Islet of Langerhans (tissue), 1 donor: ENCODE results near the gene FSTL4.
"Not testable (repeated sequence)": the region's sequence is repeated elsewhere in the genome, so short reads cannot be mapped to it uniquely, and the experiment has no call there.

Experiments used
- FAIRE-seq: peaks from one replicate; lab custom pipeline; 2011; peaks lifted over from hg19 to GRCh38; lab: Jason Lieb, UNC

FSTL4 gene

DNA sequence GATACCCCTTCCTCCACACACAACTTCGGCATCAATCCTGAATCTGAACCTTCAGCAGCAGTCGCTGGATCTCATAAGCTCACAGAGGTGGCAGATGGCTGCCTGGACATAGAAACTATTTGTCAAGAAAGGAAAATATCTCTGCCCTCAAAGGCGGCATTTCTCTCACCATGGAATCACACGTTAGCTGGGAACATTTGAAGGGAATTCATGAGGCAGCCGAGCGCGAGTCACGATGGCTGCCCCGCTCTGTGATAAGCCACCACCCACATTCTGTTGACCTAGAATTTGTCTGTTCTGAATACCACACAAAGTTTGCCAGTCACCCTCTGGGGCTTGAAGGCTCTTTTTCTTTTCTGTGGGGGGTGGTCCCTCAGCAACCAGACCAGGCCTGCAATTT, 157.9 kb downstream of the FSTL4 start:
- FAIRE-seq, result no peak

DNA sequence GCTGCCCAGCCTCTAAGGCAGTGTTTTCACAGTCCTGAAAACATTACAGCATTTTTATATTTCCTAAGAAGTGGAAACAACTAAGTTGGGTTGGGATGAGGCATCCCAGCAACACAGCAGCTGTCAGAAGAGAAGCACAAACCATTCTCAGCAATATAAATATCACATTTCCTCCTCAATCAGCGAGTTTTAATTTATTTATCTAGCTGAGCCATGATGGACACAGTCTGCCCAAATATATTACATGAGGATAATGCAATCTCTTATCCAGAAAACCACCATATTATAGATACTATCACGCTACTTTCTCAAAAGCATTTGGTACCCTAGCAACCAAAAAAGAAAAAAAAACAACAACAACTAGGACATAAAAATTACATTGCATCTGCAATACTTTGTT, 158.5 kb downstream of the FSTL4 start:
- FAIRE-seq, result no peak

DNA sequence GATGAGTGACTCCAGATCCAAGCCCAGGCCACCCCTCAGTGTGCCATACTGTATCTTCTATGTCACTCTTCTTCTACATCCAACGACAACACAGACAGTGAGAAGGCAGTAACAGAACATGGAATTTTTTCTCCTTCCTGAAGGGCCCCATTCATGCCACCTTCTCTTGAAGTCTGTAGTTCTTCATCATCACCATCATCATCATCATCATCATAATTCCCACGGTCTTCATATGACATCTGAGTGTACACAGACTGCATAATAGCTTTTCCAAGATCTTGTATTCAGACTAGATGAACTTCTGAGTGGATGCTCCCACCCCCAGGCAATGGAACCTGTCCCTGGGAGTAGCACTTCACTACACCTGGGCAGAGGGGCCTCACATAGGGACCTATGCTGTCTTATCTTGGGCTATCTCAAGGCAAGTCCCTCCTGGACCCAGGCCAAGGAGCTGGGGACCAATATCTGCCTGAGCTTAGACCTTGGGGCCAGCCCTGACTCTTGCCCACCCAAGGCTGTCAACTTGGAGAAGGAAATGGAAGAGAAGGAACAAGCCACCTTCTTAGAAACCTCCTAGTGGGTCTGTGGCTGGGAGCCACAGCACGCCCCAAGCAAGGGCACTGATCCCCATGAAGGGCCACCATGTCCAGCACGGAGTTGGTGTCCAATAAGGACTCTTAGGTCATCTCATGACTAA, 159.1 kb downstream of the FSTL4 start:
- FAIRE-seq, result no peak

DNA sequence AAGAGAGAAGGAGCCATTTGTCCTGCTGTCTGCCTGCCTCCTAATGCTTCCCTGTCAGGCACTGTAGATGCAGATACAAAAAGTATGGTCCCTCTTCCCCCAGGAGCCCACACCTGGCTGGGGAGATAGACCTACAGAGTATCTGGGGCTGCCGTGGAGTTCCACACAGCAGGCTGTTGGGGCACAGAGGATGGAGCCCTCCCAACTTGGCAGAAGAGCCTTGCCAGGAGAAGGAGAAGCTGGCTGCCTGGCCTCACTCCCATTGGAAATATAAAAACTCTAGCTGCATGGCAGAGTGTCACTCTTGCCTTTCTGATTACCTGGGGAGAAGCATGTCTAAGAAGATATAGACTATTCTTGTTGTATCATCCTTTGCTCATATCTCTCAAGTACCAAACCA, 160.4 kb downstream of the FSTL4 start:
- FAIRE-seq, result no peak

DNA sequence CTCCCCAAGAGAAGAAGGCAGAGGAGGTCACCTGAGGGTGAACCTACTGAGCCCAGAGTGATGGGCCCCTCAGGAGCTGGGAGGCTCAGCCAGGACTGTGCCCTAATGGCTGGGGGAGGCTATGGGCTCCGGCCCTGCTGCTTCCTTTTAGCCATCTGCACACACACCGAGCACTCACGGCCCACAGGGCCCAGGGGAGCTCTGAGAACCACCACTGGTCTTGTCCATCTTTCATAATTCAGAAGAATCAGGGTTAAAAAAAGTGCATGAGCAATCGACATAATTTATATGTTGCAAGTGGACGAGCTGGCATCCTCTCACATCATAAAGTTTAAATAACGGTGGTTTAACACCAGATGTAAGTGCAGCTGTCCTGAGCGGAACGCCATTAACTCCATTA, 162.1 kb downstream of the FSTL4 start:
- no peak for FAIRE-seq

DNA sequence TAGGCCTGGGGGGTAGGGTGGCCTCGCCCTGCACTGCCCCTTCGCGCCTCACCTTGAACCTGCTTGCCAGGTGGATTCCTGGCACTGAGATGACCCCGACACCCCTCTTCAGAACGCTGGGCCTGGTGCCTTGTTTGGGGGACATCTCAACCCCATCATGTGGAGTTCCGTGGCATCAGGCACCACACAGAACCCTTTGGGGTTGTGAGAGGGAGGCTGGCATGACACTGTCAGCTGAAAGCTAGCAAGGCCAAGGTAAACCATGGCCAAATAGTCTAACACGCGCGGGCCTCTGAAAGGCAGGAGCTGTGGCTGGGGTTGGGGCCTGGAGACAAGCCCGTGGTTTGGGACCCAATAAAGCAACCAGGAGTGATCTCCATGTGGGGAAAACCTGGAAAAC, 163.2 kb downstream of the FSTL4 start:
- FAIRE-seq, result no peak

DNA sequence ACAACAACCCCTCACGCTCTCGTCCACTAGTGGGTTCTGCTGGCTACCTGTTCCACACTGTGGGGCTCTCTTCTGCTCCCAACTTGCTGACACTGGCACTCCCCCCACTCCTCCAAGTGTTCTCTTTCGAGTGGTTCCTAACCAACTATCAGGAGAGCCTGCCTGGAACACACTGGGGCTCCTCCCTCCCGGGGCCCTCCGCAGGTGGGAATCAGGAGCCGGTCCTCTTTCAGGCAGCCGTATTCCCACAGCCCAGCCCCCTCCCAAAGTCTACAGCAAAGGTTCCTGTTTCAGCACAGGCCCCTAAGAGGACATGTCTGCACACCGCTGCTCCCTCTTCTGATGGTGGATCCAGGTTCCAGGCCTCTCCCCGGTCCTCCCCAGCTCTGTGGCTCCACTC, 165.9 kb downstream of the FSTL4 start:
- FAIRE-seq, result no peak

DNA sequence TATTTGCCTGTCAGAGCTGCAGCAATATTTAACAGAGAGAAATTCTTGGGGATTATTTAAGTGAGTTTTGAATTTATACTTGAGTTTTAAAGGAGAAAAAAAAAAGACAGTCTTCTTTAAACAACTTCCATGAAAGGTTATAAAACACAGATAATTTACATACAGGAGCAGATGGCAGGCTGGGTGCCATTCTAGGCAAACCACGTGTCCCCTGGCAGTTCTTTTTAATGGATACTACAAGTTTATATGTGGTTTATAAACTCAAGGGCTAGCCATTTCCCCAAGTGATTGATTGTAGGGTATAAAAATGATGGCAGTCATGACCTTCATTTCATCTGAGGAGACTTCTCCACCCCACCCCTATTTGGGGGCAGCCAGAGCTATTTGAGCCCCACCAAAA, 166.6 kb downstream of the FSTL4 start:
- no peak for FAIRE-seq

DNA sequence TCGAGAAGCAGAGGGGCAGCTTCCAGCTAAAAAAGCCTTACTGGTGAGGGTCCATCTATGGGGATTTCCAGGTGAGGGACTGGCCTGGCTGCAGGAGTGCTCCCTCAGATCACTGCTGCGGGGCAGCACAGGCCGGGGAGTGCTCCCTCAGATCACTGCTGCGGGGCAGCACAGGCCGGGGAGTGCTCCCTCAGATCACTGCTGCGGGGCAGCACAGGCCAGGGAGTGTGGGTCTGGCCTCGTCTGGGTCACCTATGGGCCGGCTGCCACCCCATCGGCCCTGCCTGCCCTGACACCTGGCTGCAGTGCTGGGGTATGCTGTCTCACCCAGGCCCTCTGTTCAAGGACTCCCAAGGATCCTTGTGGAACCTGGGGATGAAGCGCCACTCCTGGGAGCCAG, 167.1 kb downstream of the FSTL4 start:
- FAIRE-seq, result not testable (repeated sequence)

DNA sequence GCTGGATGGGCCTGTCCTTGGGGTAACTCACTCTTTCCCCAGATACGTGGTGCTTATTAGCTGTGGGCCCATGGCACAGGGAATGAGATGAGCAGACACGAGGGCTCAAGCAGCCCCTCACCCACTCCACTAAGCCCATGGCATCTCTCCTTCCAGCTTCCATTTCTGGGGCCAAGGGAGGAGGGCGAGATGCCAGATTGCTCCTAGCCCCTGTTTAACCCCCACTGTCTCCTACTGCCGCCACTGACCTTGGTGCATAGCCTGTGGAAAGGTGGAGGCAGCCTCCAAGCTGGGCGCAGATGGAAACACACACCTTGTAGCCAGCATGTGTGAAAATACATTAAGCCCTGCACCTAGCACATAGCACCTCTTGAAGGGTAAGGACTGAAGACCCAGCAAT, 167.6 kb downstream of the FSTL4 start:
- no peak for FAIRE-seq

DNA sequence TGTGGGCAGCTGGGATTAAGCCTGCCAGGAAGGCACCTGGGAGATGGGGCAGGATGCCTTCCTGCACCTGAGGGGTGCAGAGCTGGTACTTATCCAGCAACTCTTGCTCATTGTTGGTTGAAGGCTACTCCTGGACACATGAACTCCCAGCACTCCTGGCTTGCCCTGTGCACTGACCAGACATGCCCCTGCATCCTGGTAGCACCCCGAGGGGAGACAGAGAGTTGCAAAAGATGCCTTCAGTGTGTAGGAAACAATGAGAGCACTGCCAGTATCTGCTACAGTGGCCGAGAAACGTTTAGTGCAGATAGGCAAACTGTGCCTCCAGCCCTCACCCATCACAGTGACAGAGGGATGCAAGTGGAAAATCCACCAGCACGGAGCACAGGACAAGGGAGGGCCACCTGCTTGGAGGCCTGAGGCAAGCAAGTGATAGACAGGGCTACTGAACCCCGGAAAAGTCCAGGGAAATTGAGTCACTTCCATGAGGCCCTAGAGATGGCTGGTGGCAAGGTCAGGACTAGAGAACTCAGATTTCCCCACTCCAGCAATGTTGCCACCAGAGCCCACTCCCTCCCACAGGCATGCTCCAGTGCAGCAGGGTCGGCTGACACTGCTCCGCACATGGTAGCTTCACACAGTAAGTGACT, 171.1 kb downstream of the FSTL4 start:
- FAIRE-seq, result no peak

DNA sequence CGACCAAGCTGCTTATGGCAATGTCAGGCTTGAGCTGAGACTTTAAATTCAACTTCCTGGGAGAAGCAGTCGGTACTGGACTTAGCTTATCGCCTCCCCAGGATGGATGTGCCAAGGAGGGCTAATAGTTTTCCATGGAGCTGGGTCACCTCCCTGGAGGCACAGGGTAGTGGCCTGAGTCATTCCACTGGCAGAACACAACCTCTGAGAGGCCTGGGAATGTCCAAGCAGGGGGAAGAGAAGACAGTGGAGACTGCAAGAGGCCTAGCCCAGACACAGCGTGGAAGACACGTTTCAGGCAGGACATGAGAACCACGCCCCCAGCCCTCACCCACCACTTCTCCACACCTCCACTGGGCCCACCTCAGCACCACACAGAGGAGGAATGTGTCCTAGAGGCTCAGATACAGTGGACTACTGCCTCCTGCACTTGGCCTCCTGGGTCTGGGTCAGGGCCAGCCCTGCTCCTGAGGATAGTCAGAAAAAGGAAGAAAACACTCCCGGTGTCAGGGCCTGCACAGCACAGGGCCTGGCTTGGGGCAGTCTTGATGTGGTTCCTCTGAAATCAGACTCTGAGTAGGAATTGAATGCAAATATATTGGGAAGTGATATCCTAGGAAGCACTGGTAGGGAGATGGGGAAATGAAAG, 171.8 kb downstream of the FSTL4 start:
- no peak for FAIRE-seq

DNA sequence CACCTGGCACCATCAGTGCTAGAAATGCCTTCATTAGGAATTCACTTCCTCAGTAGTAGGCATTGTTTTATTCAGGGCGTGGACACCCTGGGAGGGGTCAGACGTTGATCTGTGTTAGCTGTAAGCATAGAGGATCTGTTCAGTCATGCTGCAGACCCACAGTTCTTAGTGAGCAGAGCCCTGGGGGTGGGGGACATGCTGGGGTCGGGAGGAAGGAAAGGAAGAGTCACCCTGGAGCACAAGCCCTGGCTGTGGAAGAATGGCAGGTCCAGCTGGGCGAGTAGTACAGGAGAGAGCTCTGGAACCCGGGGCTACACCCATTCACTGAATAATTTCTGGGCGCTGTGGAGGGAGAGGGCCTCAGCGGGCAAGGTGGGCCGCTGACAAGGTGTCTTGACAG, 172.5 kb downstream of the FSTL4 start:
- no peak for FAIRE-seq

DNA sequence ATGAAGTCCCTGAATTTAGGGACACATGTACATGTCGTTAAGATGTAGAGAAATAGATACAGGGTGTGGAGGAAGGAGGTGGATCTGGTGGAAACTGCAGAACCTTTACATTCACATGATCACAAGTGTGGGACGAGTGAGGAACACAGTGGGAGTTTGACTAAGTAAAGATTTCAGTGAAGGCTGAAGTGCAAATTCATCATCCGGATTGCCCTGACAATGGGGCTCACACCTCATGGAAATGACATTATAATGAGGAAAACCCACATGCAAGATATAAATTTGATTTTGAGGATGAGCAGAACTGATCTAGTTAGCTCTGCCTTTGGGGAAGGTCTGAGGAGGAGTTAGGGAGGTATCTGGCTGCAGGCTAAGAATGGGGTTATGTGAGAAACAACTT, 173.9 kb downstream of the FSTL4 start:
- no peak for FAIRE-seq

DNA sequence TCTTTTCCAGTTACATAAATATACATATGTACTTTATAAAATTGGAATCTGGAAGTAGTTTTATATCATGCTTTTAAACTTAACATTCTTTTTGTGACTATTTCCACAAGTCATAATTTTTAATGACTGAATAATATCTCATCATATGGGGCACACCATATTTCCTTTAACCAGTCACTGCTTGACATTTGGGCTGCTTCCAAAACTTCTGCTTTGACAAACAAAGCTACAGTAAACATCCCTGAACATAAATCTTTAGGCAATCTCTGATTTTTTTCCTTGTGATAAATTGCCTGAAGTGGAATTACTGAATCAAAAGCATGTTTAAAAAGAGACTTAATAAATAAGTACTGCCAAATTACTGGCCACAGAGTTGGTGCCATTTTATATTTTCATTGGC, 178.0 kb downstream of the FSTL4 start:
- FAIRE-seq, result peak; percentile 38

DNA sequence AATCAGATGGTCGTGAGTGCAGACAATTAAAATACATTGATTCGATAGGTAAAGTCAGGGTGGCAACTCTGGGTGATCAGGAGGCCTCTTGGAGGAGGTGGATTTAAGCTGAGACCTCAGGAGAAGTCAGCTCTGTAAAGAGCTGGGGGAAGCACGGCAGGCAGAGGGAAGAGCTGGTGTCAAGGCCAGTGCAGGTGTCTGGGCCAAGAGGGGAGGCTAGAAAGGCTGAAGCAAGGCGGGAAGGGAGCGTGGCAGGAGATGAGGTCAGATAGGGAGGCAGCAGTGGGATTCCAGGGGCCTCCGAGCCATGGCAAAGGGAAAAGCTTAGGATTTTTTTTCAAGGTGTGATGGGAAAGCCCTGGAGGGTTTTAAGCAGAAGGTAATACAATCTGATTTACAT, 178.7 kb downstream of the FSTL4 start:
- no peak for FAIRE-seq

DNA sequence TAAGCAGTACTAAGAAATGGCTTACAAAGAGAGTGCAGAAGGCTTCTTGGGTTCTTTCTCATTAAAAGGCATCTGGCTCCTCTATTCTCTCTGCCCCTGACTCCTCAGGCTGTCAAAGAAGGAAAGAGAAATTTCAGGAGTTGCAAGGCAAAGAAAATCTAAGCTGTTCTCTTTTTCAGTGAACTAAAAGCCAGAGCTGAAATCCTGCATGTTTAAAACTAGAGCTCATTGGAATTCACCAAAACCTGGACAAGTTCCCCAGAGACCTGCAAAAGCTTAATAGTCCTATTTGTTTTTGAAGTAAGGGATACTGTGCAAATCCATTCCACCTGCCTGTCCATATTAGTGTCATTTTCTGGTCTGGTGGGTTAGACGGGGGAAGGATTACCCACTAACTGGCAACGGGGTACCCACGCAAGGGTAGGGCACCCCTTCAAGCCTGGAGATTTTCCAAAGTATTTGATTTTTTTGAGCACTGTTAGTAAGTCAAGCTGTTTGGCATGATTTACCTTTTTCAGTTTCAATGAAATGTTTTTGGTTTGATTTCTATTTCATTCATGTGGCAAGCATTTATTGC, 179.3 kb downstream of the FSTL4 start:
- FAIRE-seq, result no peak

DNA sequence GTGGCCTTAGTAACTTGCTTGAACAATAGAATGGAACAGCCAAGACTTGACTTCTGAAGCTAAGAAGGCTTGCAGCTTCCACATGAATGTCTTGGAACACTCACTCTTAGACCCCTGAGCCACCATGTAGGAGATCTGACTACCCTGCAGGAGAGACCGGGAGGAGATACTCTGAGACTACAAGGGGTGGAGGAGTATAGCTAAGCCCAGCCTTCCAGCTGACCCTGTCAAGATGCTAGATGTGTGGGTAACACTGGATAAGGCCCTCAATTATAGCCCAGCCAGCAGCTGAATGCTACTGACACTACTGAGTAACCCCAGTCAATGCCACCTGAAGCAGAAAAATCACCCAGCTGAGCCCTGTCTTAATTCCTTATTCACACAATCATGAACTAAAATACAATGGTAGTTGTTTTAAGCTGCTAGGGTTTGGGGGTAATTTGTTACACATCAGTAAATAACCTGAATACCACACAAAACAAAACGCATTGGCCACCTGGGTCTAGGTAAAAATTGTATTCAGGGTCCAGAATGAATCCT, 180.9 kb downstream of the FSTL4 start:
- no peak for FAIRE-seq

DNA sequence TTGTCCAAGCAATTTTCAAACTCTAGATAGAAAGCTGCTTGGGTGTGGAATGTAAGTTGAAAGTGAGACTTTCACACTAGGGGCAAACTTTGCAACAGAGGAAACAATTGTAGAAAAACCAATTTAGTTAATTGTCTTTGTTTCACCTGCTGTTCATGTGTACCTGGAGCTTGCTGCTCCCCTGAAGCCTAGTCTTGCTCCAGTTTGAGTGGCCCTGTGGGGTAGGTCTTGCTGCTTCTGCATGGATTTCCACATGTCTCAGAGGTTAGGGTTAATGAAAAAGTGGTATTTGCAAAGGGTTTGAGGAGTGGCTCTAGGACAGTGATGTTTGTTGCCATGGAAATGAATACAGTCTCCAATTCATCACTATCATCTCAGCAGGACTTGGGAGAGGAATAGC, 182.2 kb downstream of the FSTL4 start:
- FAIRE-seq, result no peak

DNA sequence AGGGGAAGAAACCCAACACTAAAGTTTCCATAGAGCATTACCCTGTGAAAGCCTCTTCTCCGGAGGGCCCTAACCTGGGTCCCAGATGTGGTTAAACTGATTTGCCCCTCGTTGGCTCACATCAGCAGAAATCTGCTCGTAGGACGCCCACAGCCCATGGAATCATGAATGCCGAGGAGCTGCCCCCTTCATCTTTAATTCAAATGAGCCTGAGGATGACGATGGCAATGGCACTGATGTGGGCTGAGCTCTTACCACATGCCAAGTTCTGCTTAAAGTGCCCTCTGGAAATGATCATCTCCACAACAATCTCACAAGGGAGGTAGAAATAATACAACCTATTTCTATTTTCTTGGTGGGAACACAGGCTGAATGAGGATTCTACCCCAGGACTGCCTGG, 183.3 kb downstream of the FSTL4 start:
- no peak for FAIRE-seq

DNA sequence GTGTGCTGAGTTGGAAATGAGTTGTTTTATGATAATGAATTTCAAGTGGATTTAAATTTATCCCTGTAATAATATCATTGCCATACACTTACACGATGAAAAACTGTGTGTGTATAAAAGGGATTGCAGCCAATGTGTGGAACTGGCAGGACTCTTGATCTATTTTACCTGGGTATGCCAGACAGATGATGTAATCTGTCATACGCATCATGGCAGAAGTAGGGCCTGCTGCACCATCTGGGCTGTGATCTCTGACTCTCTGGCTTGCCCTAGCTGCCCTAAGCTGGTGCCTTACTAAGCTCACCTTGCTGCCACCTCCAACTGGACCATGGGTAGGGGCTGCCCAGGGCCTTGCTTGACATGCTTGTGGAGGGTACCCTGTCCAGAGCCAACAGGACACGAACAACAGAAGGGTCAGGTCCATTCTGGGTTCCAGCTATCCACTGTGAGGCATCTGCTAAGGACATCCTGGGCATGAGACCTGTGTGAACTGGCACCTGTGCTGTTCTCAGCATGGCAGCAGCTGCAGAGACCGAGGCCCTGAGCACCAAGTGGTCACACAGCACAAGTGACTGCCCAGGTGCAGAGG, 184.2 kb downstream of the FSTL4 start:
- FAIRE-seq, result no peak

DNA sequence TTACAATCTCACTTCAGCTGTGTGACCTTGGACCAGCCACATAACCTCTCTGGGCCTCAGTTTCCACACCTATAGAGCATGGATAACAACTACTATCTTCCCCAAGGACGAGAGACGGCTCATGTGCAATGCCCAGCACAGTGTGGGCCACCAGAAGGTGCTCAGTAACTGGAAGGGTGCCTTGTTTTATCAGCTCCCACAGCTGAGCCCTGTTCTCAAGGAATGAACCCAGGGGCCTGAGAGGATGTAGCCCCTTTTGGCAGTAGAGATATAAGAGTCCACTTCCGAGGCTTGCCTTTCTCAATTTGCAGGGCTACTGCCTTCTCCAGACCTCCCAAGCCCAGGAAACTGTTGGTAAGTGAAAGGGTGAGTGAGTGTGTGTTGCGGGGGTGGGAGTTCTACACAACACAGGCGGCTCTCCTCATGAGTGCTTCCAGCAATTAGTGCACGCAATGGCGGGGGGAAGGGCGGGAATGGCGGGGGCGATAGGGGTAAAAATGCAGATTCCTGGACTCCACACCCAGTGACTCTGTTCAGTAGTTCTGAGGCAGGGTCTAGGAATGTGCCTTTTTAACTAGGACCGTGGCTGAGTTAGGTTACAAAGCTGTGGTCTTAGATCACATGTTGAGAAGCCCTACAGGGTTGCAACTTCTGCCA, 185.1 kb downstream of the FSTL4 start:
- FAIRE-seq, result no peak
